Measurements from ENCODE around the gene FAM50A. TPM values are rescaled to one million over a fixed set of nuclear protein-coding genes. Genes with fewer than 3 reads are reported as not detected.
A peak's percentile ranks its signal among the peaks of the same experiment; 100 is the strongest.

The FAM50A gene
- total and polyA plus RNA-seq, 4 experiments from 2014 or later, result 35.6 to 70.3 (median 66.7) TPM

- Mint-ChIP-seq H3K36me3 (peaks cover 10 to 32% of the 10 kb centered on the region in 2 donors), H3K4me1 (peaks cover 16 to 27% (median 22%) of the 10 kb centered on the region in 4 donors), H3K27ac (peak overlapping the region in 4 of 7 donors; percentile 7 to 68 (median 46)), H3K27me3 (no peaks in the 10 kb centered on the region), H3K9me3 (peaks cover 0 to 6% (median 0%) of the 10 kb centered on the region in 8 donors), H3K4me3 (peak overlapping the region in 1 of 8 donors; percentile 21)
- H3K27ac ChIP-seq (ENCODE audit: low read depth, low read length), result no peak overlapping the region
- ChIA-PET POLR2A (ENCODE audit: partially characterized antibody) (no interaction called here), CTCF (ENCODE audit: partially characterized antibody) (no interaction called here)
- H3K4me3 ChIP-seq (ENCODE audit: low read length in 2 of 2), result no peak overlapping the region
- DNase-seq, result no peak
- H3K27me3 ChIP-seq (ENCODE audit: insufficient read depth, low read length), result no peaks in the 10 kb centered on the region
- H3K36me3 ChIP-seq (ENCODE audit: insufficient read depth, low read length), result peaks cover 8% of the 10 kb centered on the region
- intact Hi-C loops (cut with micrococcal nuclease), result no loop called here
- no peaks in the 10 kb centered on the region for H3K9me3 ChIP-seq (ENCODE audit: control insufficient read depth in 1 of 2, low read length in 2 of 2)
- peaks cover 28% of the 10 kb centered on the region for H3K4me1 ChIP-seq (ENCODE audit: insufficient read depth, low read length)
These were observed 10.3 kb upstream of the FAM50A start for GRCh38 chrX:154433605-154434004.

GRCh38 chrX:154434394-154435168 is 9.4 kb upstream of the FAM50A start:
- Mint-ChIP-seq H3K9me3 (peaks cover 0 to 6% (median 0%) of the 10 kb centered on the region in 8 donors), H3K27me3 (no peaks in the 10 kb centered on the region), H3K27ac (peak overlapping the region in 2 of 7 donors; percentile 81 to 98), H3K36me3 (peaks cover 10 to 33% of the 10 kb centered on the region in 2 donors), H3K4me3 (no peak overlapping the region), H3K4me1 (peaks cover 11 to 30% (median 17%) of the 10 kb centered on the region in 4 donors)
- H3K4me3 ChIP-seq (ENCODE audit: low read length in 2 of 2), result no peak overlapping the region
- H3K4me1 ChIP-seq (ENCODE audit: insufficient read depth, low read length), result peaks cover 28% of the 10 kb centered on the region
- H3K27ac ChIP-seq (ENCODE audit: low read depth, low read length), result no peak overlapping the region
- POLR2A ChIA-PET (ENCODE audit: partially characterized antibody), result interaction anchor here (0.7 to 1.4 kb wide), 2 partner anchors 24 to 36 kb away, joined by 3 to 7 read pairs; partner anchors contain the start of genes PLXNA3 and RPL10
- no peak for DNase-seq
- peaks cover 8% of the 10 kb centered on the region for H3K36me3 ChIP-seq (ENCODE audit: insufficient read depth, low read length)
- intact Hi-C loops (cut with micrococcal nuclease), result loop anchor here (5.0 kb wide), 1 partner anchor 83 kb away; the partner anchor contains the start of gene FAM3A
- no peaks in the 10 kb centered on the region for H3K9me3 ChIP-seq (ENCODE audit: control insufficient read depth in 1 of 2, low read length in 2 of 2)
- CTCF ChIA-PET (ENCODE audit: partially characterized antibody), result no interaction called here
- no peaks in the 10 kb centered on the region for H3K27me3 ChIP-seq (ENCODE audit: insufficient read depth, low read length)

- ChIA-PET POLR2A (ENCODE audit: partially characterized antibody) (interaction anchor here (0.7 to 1.5 kb wide), 4 partner anchors 8 to 37 kb away, joined by 3 to 7 read pairs (median 6); partner anchors contain the start of genes PLXNA3 and RPL10), CTCF (ENCODE audit: partially characterized antibody) (no interaction called here)
- no peaks in the 10 kb centered on the region for H3K27me3 Mint-ChIP-seq
- peaks cover 28% of the 10 kb centered on the region for H3K4me1 ChIP-seq (ENCODE audit: insufficient read depth, low read length)
- peaks cover 8% of the 10 kb centered on the region for H3K36me3 ChIP-seq (ENCODE audit: insufficient read depth, low read length)
- H3K9me3 Mint-ChIP-seq, result peaks cover 0 to 6% (median 0%) of the 10 kb centered on the region in 8 donors
- intact Hi-C loops (cut with micrococcal nuclease), result loop anchor here (5.0 kb wide), 1 partner anchor 82 kb away; the partner anchor contains the start of gene FAM3A
- H3K27ac ChIP-seq (ENCODE audit: low read depth, low read length), result no peak overlapping the region
- H3K36me3 Mint-ChIP-seq, result peaks cover 10 to 32% of the 10 kb centered on the region in 2 donors
- peaks cover 8 to 27% (median 16%) of the 10 kb centered on the region in 4 donors for H3K4me1 Mint-ChIP-seq
- no peaks in the 10 kb centered on the region for H3K9me3 ChIP-seq (ENCODE audit: control insufficient read depth in 1 of 2, low read length in 2 of 2)
- H3K27me3 ChIP-seq (ENCODE audit: insufficient read depth, low read length), result no peaks in the 10 kb centered on the region
- peak overlapping the region in 4 of 7 donors; percentile 12 to 98 (median 52) for H3K27ac Mint-ChIP-seq
- H3K4me3 ChIP-seq (ENCODE audit: low read length in 2 of 2), result no peak overlapping the region
- DNase-seq, result no peak
- H3K4me3 Mint-ChIP-seq, result peak overlapping the region in 2 of 8 donors; percentile 9 to 39
These were observed 8.7 kb upstream of the FAM50A start for GRCh38 chrX:154435171-154435733.

GRCh38 chrX:154436374-154436982 is 7.5 kb upstream of the FAM50A start:
- peak; percentile 56 to 71 (median 65) for DNase-seq
- H3K36me3 Mint-ChIP-seq, result peaks cover 6 to 31% of the 10 kb centered on the region in 2 donors
- Histone ChIP-seq H3K9me3 (ENCODE audit: control insufficient read depth in 1 of 2, low read length in 2 of 2) (no peaks in the 10 kb centered on the region), H3K27me3 (ENCODE audit: insufficient read depth, low read length) (no peaks in the 10 kb centered on the region), H3K4me3 (ENCODE audit: low read length in 2 of 2) (peak overlapping the region in 1 of 2 donors; percentile 35), H3K36me3 (ENCODE audit: insufficient read depth, low read length) (peaks cover 7% of the 10 kb centered on the region), H3K4me1 (ENCODE audit: insufficient read depth, low read length) (peaks cover 33% of the 10 kb centered on the region), H3K27ac (ENCODE audit: low read depth, low read length) (peak overlapping the region; percentile 82)
- H3K4me3 Mint-ChIP-seq, result peak overlapping the region; percentile 71 to 89 (median 77)
- H3K27ac Mint-ChIP-seq, result peak overlapping the region; percentile 80 to 98 (median 94)
- H3K9me3 Mint-ChIP-seq, result peaks cover 0 to 6% (median 0%) of the 10 kb centered on the region in 8 donors
- CTCF ChIA-PET (ENCODE audit: partially characterized antibody), result no interaction called here
- intact Hi-C loops (cut with micrococcal nuclease), result loop anchor here (5.0 kb wide), 1 partner anchor 81 kb away; the partner anchor contains the start of gene FAM3A
- POLR2A ChIA-PET (ENCODE audit: partially characterized antibody), result interaction anchor here (1.4 to 1.5 kb wide), 3 partner anchors 9 to 39 kb away, joined by 5 to 7 read pairs (median 6); partner anchors contain the start of gene RPL10
- H3K4me1 Mint-ChIP-seq, result peaks cover 7 to 33% (median 18%) of the 10 kb centered on the region in 4 donors
- no peaks in the 10 kb centered on the region for H3K27me3 Mint-ChIP-seq

- peak within 1 kb of the TSS; percentile 82 for H3K27ac ChIP-seq (ENCODE audit: low read depth, low read length)
- H3K4me1 ChIP-seq (ENCODE audit: insufficient read depth, low read length), result peaks cover 39% of the 10 kb centered on the region
- intact Hi-C loops (cut with micrococcal nuclease), result loop anchor here (5.0 kb wide), 1 partner anchor 80 kb away; the partner anchor contains the start of gene FAM3A
- ChIA-PET CTCF (ENCODE audit: partially characterized antibody) (no interaction called here), POLR2A (ENCODE audit: partially characterized antibody) (interaction anchor here (1.0 to 1.5 kb wide), 4 partner anchors 10 to 53 kb away, joined by 3 to 7 read pairs (median 5); partner anchors contain the start of gene SLC10A3)
- Mint-ChIP-seq H3K9me3 (peaks cover 0 to 6% (median 0%) of the 10 kb centered on the region in 8 donors), H3K36me3 (peaks cover 6 to 33% of the 10 kb centered on the region in 2 donors), H3K4me1 (peaks cover 11 to 37% (median 24%) of the 10 kb centered on the region in 4 donors), H3K27ac (peak within 1 kb of the TSS; percentile 84 to 98 (median 94)), H3K4me3 (peak within 1 kb of the TSS; percentile 86 to 89 (median 88)), H3K27me3 (no peaks in the 10 kb centered on the region)
- no peaks in the 10 kb centered on the region for H3K9me3 ChIP-seq (ENCODE audit: control insufficient read depth in 1 of 2, low read length in 2 of 2)
- no peaks in the 10 kb centered on the region for H3K36me3 ChIP-seq (ENCODE audit: insufficient read depth, low read length)
- H3K4me3 ChIP-seq (ENCODE audit: low read length in 2 of 2), result peak within 1 kb of the TSS; percentile 29 to 40
- H3K27me3 ChIP-seq (ENCODE audit: insufficient read depth, low read length), result no peaks in the 10 kb centered on the region
- DNase-seq, result peak; percentile 59 to 69 (median 65)
These were observed 6.8 kb upstream of the FAM50A start, which contains the start of gene GDI1 for GRCh38 chrX:154436983-154437752. GDI1 (plus strand) TSS chrX:154437154; CDS start chrX:154437255, 101 bp downstream.
